Right kidney (tissue), 1 donor: ENCODE data around the gene GALNT16.
"Not testable (repeated sequence)": the region's sequence is repeated elsewhere in the genome, so short reads cannot be mapped to it uniquely, and the experiment has no call there.

Experiments
- DNase-seq: peaks from one replicate; pipeline ENCODE4 v3.0.0-alpha.2; 2016

The GALNT16 gene

GRCh38 chr14:69260190-69260860 lies 367 bp downstream of the GALNT16 start:
- DNase-seq = peak; percentile 76

- DNase-seq = peak; percentile 59
These were observed 1.1 kb downstream of the GALNT16 start for GRCh38 chr14:69260861-69261564.

- DNase-seq = no peak
These were observed 1.9 kb downstream of the GALNT16 start for GRCh38 chr14:69261761-69262331.

GRCh38 chr14:69262516-69262915 lies 2.6 kb downstream of the GALNT16 start:
- no peak for DNase-seq

GRCh38 chr14:69263364-69263763 lies 3.4 kb downstream of the GALNT16 start:
- DNase-seq = no peak

GRCh38 chr14:69263771-69264170 lies 3.8 kb downstream of the GALNT16 start:
- DNase-seq = no peak

GRCh38 chr14:69266572-69267345 lies 6.8 kb downstream of the GALNT16 start:
- no peak for DNase-seq

GRCh38 chr14:69267492-69267891 lies 7.5 kb downstream of the GALNT16 start:
- DNase-seq = no peak

- DNase-seq = no peak
These were observed 8.3 kb downstream of the GALNT16 start for GRCh38 chr14:69268223-69268622.

- no peak for DNase-seq
These were observed 8.8 kb downstream of the GALNT16 start for GRCh38 chr14:69268763-69269162.

- no peak for DNase-seq
These were observed 9.4 kb downstream of the GALNT16 start for GRCh38 chr14:69269381-69269780.

GRCh38 chr14:69270097-69270496 lies 10.1 kb downstream of the GALNT16 start:
- DNase-seq = no peak

- DNase-seq = no peak
These were observed 11.1 kb downstream of the GALNT16 start for GRCh38 chr14:69270795-69271708.

GRCh38 chr14:69274321-69274720 lies 14.4 kb downstream of the GALNT16 start:
- no peak for DNase-seq

GRCh38 chr14:69275331-69275730 lies 15.4 kb downstream of the GALNT16 start:
- DNase-seq = no peak

- DNase-seq = not testable (repeated sequence)
These were observed 17.4 kb downstream of the GALNT16 start for GRCh38 chr14:69277356-69277755.

- no peak for DNase-seq
These were observed 20.9 kb downstream of the GALNT16 start for GRCh38 chr14:69280746-69281291.

- DNase-seq = no peak
These were observed 21.7 kb downstream of the GALNT16 start for GRCh38 chr14:69281450-69282169.

GRCh38 chr14:69282448-69282847 lies 22.5 kb downstream of the GALNT16 start:
- no peak for DNase-seq

- DNase-seq = no peak
These were observed 24.2 kb downstream of the GALNT16 start for GRCh38 chr14:69284170-69284569.
